ENCODE measurements around the gene PSME4.
"Not testable (repeated sequence)": the region's sequence is repeated elsewhere in the genome, so short reads cannot be mapped to it uniquely, and the experiment has no call there.

The PSME4 gene

DNA sequence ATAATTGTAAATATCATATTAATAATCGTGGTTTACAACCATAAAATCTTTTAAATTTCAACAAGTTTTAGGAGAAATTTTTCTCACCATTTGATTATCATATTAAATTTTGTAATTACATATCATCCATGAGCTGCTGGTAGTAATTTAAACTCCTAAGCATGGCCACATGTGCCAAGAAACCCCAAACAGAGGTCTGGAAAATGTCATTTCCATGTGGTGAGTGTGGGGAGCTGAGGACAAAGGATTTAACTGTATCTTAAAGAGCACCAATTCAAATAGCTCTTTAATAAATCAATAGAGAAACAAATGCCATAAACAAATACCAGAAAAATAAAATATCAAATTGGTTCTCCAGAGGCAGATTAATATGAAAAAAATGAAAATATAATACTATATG is 26.3 kb downstream of the PSME4 start:
- H3K27ac ChIP-seq, result no peak overlapping the region
- ChIA-PET POLR2A (ENCODE audit: low non-redundant PET) (no interaction called here), CTCF (interaction anchor here (0.6 to 0.7 kb wide), 3 partner anchors 464 to 1197 kb away, joined by 3 to 4 read pairs (median 3); no protein-coding TSS in a partner anchor)
- TF ChIP-seq, protein P1, sequence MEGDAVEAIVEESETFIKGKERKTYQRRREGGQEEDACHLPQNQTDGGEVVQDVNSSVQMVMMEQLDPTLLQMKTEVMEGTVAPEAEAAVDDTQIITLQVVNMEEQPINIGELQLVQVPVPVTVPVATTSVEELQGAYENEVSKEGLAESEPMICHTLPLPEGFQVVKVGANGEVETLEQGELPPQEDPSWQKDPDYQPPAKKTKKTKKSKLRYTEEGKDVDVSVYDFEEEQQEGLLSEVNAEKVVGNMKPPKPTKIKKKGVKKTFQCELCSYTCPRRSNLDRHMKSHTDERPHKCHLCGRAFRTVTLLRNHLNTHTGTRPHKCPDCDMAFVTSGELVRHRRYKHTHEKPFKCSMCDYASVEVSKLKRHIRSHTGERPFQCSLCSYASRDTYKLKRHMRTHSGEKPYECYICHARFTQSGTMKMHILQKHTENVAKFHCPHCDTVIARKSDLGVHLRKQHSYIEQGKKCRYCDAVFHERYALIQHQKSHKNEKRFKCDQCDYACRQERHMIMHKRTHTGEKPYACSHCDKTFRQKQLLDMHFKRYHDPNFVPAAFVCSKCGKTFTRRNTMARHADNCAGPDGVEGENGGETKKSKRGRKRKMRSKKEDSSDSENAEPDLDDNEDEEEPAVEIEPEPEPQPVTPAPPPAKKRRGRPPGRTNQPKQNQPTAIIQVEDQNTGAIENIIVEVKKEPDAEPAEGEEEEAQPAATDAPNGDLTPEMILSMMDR (conservative IDR thresholded peaks at IDR 0.05; ENCODE audit: low read depth), result no peak
- no peak for DNase-seq (ENCODE audit: low spot score)

GRCh38 chr2:53942280-53942679 is 28.5 kb downstream of the PSME4 start:
- ChIA-PET CTCF (no interaction called here), POLR2A (ENCODE audit: low non-redundant PET) (no interaction called here)
- DNase-seq (ENCODE audit: low spot score), result no peak
- TF ChIP-seq, protein P1 (conservative IDR thresholded peaks at IDR 0.05; ENCODE audit: low read depth), result no peak
- H3K27ac ChIP-seq, result no peak overlapping the region

DNA sequence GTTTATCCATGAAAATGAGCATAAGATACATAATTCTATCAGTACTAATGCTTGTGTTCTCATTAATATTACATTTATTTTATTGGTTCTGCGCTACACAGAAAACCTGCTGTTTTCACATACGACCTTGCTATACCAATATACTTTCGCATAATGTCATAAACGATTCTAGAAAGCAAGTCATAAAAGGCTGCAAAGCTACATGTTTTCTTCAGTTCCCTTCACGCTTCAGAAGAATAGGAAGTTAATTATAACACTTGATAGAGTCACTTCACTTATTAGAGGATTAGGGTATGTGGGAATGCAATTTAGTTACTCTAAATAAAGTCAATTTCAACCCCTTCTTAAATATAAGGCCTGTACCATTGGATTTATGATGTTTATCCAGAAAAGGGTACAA is 29.0 kb downstream of the PSME4 start:
- TF ChIP-seq, protein P1 (conservative IDR thresholded peaks at IDR 0.05; ENCODE audit: low read depth), result no peak
- no peak overlapping the region for H3K27ac ChIP-seq
- POLR2A ChIA-PET (ENCODE audit: low non-redundant PET), result no interaction called here

DNA sequence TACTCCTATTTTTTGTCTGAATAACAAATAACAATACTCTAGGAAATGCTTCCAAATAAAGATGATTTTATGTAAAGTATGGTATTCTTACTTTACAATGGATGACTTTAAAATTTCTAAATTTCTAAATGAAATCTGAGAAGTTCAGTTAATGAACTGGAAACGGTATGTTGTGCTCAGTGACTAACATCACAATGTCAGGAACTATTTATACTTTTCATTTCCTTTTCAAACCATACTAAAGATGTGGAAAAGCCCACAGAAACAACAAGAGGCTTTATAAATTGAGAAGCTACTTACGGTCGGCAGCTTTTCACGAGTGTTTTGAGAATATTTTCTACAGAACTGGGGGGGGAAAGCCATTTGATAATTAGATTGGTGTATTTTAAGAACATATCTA is 31.1 kb downstream of the PSME4 start:
- ChIA-PET POLR2A (ENCODE audit: low non-redundant PET) (no interaction called here), CTCF (interaction anchor here (0.6 kb wide), 2 partner anchors 57 to 126 kb away, joined by 3 to 6 read pairs; no protein-coding TSS in a partner anchor)
- no peak for DNase-seq (ENCODE audit: low spot score)
- TF ChIP-seq, protein P1 (conservative IDR thresholded peaks at IDR 0.05; ENCODE audit: low read depth), result no peak
- no peak overlapping the region for H3K27ac ChIP-seq

More for the DNA sequence above, 29.0 kb downstream of the PSME4 start:
- CTCF ChIA-PET, result interaction anchor here (0.6 kb wide), 1 partner anchor 14 kb away, joined by 3 read pairs; no protein-coding TSS in a partner anchor
- no peak for DNase-seq (ENCODE audit: low spot score)

GRCh38 chr2:53938904-53939303 is 31.9 kb downstream of the PSME4 start:
- TF ChIP-seq, protein P1 (conservative IDR thresholded peaks at IDR 0.05; ENCODE audit: low read depth), result no peak
- DNase-seq (ENCODE audit: low spot score), result no peak
- POLR2A ChIA-PET (ENCODE audit: low non-redundant PET), result no interaction called here
- CTCF ChIA-PET, result no interaction called here
- no peak overlapping the region for H3K27ac ChIP-seq

- ChIA-PET CTCF (no interaction called here), POLR2A (ENCODE audit: low non-redundant PET) (interaction anchor here (0.7 kb wide), 1 partner anchor 11 kb away, joined by 5 read pairs; no protein-coding TSS in a partner anchor)
- TF ChIP-seq, protein P1 (conservative IDR thresholded peaks at IDR 0.05; ENCODE audit: low read depth), result no peak
- no peak for DNase-seq (ENCODE audit: low spot score)
- H3K27ac ChIP-seq, result 0 out of 2 replicates have a peak overlapping the region, but pooled peaks have one; percentile 18
Observed at GRCh38 chr2:53933329-53933728, 37.5 kb downstream of the PSME4 start.

- peak overlapping the region; percentile 34 for H3K27ac ChIP-seq
- CTCF ChIA-PET; DNase-seq (ENCODE audit: low spot score); POLR2A ChIA-PET (ENCODE audit: low non-redundant PET): not testable (repeated sequence)
Observed at GRCh38 chr2:53926321-53926720, 44.5 kb downstream of the PSME4 start.
